ENCODE data around the gene TFEB. TPM values are rescaled to one million over a fixed set of nuclear protein-coding genes. Genes with fewer than 3 reads are reported as not detected.

TFEB gene
- total and polyA plus RNA-seq, 9 donors: 2.8 to 14.9 (median 8.8) TPM

DNA sequence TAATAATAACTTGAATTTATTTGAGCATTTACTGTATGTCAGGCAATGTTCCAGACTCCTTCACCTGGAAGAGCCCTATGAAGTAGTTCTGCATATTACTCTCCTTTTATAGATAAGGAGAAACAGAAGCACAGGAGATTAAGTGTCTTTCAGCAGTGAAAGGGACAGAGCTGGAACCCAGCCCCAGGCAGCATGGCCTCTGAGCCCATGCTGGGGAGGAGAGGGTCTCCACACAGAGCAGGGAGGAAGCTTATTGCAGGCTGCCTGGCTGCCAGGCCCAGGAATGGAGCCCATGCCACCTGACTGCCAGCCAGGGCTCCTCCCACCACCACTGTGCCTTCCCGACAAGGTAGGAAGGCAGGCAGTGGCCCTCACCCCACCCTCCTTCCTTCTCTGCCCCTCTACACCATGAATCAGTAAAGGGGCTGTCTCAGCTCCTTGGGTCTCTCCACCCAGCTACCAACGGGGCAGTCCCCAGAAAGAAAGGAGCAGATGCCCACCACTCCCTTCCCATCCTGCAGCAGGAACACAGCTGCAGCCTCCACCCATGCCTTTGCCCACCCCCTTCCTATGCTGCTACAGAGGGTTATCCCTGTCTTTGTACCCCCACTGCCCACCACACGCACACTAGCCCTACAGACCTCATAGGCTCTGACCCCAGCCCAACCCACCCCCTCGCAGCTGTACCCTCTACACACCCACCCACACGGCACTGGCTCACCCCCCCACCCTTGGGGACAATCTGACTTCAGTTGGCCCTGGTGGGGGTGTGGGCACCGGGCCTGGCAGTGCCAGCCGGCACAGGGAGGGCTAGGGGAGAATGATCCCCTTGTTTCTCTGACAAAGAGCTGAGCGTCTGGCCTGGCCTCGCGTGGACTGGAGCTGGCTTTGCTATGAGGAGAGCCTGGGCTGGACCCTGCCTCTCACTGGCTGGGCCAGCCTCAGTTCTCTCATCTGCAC lies 41.8 kb downstream of the TFEB start:
- no peak overlapping the region for H3K27ac ChIP-seq
- H3K4me1 ChIP-seq (ENCODE audit: insufficient read depth): peaks cover 1% of the 10 kb centered on the region
- WGBS, 3 donors: 71 to 83% (median 77%) methylated on average over 10 of the region's 10 CpGs
- H3K36me3 ChIP-seq: no peaks in the 10 kb centered on the region
- no peak for DNase-seq
- TF ChIP-seq EP300 (IDR thresholded peaks at IDR 0.05) (no peak), POLR2A (IDR thresholded peaks at IDR 0.05) (no peak)
- TF ChIP-seq, protein P1, sequence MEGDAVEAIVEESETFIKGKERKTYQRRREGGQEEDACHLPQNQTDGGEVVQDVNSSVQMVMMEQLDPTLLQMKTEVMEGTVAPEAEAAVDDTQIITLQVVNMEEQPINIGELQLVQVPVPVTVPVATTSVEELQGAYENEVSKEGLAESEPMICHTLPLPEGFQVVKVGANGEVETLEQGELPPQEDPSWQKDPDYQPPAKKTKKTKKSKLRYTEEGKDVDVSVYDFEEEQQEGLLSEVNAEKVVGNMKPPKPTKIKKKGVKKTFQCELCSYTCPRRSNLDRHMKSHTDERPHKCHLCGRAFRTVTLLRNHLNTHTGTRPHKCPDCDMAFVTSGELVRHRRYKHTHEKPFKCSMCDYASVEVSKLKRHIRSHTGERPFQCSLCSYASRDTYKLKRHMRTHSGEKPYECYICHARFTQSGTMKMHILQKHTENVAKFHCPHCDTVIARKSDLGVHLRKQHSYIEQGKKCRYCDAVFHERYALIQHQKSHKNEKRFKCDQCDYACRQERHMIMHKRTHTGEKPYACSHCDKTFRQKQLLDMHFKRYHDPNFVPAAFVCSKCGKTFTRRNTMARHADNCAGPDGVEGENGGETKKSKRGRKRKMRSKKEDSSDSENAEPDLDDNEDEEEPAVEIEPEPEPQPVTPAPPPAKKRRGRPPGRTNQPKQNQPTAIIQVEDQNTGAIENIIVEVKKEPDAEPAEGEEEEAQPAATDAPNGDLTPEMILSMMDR (IDR thresholded peaks at IDR 0.05): no peak
- no peaks in the 10 kb centered on the region for H3K27me3 ChIP-seq
- no peak overlapping the region for H3K4me3 ChIP-seq
- H3K9me3 ChIP-seq: no peaks in the 10 kb centered on the region
- intact Hi-C loops (cut with DNase I): no loop called here

DNA sequence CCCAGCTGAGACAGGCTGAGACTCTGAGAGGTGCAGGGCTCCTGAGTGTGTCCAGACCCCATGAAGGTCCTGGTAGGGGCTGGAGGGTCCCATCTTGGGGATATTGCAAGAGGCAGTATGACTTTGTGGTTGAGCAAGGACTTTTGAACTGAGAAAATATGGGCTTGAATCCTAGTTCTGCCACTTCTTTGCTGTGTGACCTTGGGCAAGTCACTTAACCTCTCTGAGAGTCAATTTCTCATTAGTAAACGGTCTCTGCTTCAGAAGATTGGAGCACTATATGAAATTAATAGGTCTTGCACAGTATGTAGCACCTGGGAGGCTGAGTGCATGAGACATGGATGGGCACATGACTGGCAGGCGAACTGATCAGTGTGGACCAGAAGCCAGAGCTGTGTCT lies 42.7 kb downstream of the TFEB start:
- intact Hi-C loops (cut with DNase I): no loop called here
- Histone ChIP-seq H3K9me3 (no peaks in the 10 kb centered on the region), H3K4me3 (no peak overlapping the region), H3K4me1 (ENCODE audit: insufficient read depth) (no peaks in the 10 kb centered on the region), H3K27me3 (no peaks in the 10 kb centered on the region), H3K27ac (no peak overlapping the region), H3K36me3 (no peaks in the 10 kb centered on the region)
- WGBS, 3 donors: 88 to 92% (median 92%) methylated on average over 2 of the region's 2 CpGs
- no peak for DNase-seq
- TF ChIP-seq EP300 (IDR thresholded peaks at IDR 0.05) (no peak), POLR2A (IDR thresholded peaks at IDR 0.05) (no peak)
- TF ChIP-seq, protein P1 (IDR thresholded peaks at IDR 0.05): no peak

DNA sequence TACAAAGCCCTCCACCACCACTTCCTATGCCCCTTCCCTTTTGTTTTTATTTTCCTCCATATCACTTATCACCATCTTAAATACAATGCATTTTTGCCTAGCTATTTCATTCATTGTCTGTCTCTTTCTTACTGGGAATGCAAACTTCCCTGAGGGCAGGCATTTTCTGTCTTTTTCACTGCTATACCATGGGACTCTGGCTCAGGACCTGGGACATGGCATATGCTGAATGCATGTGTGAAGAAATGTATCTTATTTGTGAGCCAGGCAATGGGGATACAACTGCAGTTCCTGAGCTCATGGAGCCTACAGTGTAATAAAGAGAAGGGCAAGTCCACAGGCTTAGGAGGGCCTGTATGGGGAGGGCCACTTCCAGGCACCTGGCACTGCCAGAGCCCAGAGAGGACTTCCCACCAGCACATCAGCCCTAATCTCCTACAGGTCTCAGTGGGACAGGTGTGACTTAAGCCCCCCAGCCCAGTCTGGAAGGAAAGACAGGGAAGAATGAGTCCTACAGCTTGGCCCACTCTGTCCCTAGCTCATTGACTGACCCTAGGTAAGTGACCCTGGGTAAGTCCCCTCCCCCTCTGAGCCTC lies 43.2 kb downstream of the TFEB start:
- no peak for DNase-seq
- Histone ChIP-seq H3K4me3 (no peak overlapping the region), H3K27ac (no peak overlapping the region), H3K4me1 (ENCODE audit: insufficient read depth) (no peaks in the 10 kb centered on the region), H3K27me3 (no peaks in the 10 kb centered on the region), H3K9me3 (no peaks in the 10 kb centered on the region), H3K36me3 (no peaks in the 10 kb centered on the region)
- intact Hi-C loops (cut with DNase I): no loop called here
- TF ChIP-seq POLR2A (IDR thresholded peaks at IDR 0.05) (no peak), EP300 (IDR thresholded peaks at IDR 0.05) (no peak)
- TF ChIP-seq, protein P1 (IDR thresholded peaks at IDR 0.05): no peak

DNA sequence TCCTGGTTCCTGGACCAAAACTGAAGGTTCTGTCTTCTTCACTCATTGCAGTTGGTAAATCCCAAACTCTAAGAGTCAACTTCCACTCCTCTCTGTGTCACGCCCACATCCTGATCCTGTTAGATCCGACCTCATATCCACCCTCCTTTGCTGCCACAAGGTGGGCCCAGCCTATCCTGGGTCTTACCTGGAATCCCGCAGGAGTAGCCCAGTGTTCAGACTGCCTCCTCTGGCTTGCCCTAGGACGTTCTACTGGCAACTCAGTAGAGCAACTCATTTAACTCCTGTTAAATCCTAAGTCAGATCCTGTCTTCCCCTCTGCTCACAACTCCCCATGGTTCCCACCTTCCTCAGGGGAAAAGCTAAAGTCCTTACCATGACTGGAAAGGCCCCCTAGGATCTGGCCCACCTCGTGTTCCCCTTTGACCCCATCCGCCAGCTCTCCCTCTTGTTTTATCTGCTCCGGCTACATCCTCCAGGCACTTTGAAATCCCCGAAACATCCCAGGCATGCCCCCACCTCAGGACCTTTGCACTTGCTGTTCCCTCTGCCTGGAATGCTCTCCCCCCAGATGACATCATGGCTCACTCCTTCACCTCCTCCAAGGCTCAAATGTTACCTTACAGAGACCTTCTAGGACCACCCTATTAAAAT lies 43.9 kb downstream of the TFEB start:
- Histone ChIP-seq H3K27me3 (no peaks in the 10 kb centered on the region), H3K4me3 (no peak overlapping the region), H3K4me1 (ENCODE audit: insufficient read depth) (no peaks in the 10 kb centered on the region), H3K27ac (no peak overlapping the region), H3K9me3 (no peaks in the 10 kb centered on the region), H3K36me3 (no peaks in the 10 kb centered on the region)
- DNase-seq: peak in 1 of 5 donors; percentile 6
- 78 to 82% (median 81%) methylated on average over 8 of the region's 8 CpGs for WGBS, 3 donors
- intact Hi-C loops (cut with DNase I): no loop called here
- TF ChIP-seq POLR2A (IDR thresholded peaks at IDR 0.05): no peak
- TF ChIP-seq, protein P1 (IDR thresholded peaks at IDR 0.05): no peak
- TF ChIP-seq EP300 (IDR thresholded peaks at IDR 0.05): no peak

Measured in ovary (tissue), 9 donors.